ENCODE data around the gene ZSCAN30. TPM values are rescaled to one million over a fixed set of nuclear protein-coding genes. Genes with fewer than 3 reads are reported as not detected.

Gene ZSCAN30
- total RNA-seq, 4 donors from 2014 or later, result 33.7 to 49.6 (median 41.8) TPM

GRCh38 chr18:35296060-35296459, 6.0 kb upstream of the ZSCAN30 start:
- no peak for TF ChIP-seq POLR2A (IDR thresholded peaks at IDR 0.05)
- TF ChIP-seq CTCF (IDR thresholded peaks at IDR 0.05), result no peak
- H3K36me3 ChIP-seq, result peaks cover 0 to 3% of the 10 kb centered on the region in 2 donors
- no peak for DNase-seq

GRCh38 chr18:35291166-35291565, 1.1 kb upstream of the ZSCAN30 start:
- WGBS, 2 donors, result 81 to 89% methylated on average over 2 of the region's 2 CpGs
- no peak overlapping the region for H3K27ac ChIP-seq
- intact Hi-C loops (cut with DNase I), result loop anchor here (10.0 kb wide), 1 partner anchor 54 kb away; the partner anchor contains the start of gene ZNF24
- H3K4me1 ChIP-seq, result peaks cover 6 to 18% of the 10 kb centered on the region in 2 donors
- H3K36me3 ChIP-seq, result no peaks in the 10 kb centered on the region
- no peaks in the 10 kb centered on the region for H3K9me3 ChIP-seq
- no peak for DNase-seq
- no peaks in the 10 kb centered on the region for H3K27me3 ChIP-seq
- TF ChIP-seq CTCF (IDR thresholded peaks at IDR 0.05) (no peak), POLR2A (IDR thresholded peaks at IDR 0.05) (no peak)
- peak overlapping the region in 1 of 3 donors; percentile 68 for H3K4me3 ChIP-seq (replicated peaks in 1 of 3)

More at GRCh38 chr18:35296060-35296459, 6.0 kb upstream of the ZSCAN30 start:
- Histone ChIP-seq H3K27me3 (no peaks in the 10 kb centered on the region), H3K4me3 (replicated peaks in 1 of 3) (no peak overlapping the region), H3K9me3 (no peaks in the 10 kb centered on the region), H3K27ac (no peak overlapping the region), H3K4me1 (peaks cover 6 to 8% of the 10 kb centered on the region in 2 donors)
- WGBS, 2 donors, result 93 to 97% methylated on average over 2 of the region's 2 CpGs
- intact Hi-C loops (cut with DNase I), result loop anchor here (10.0 kb wide), 1 partner anchor 49 kb away; the partner anchor contains the start of gene ZNF24

- Histone ChIP-seq H3K27me3 (no peaks in the 10 kb centered on the region), H3K4me1 (peaks cover 6 to 18% of the 10 kb centered on the region in 2 donors), H3K36me3 (no peaks in the 10 kb centered on the region), H3K27ac (peak overlapping the region; percentile 34 to 87 (median 84)), H3K4me3 (replicated peaks in 1 of 3) (peak overlapping the region; percentile 47 to 95 (median 68)), H3K9me3 (no peaks in the 10 kb centered on the region)
- WGBS, 2 donors, result 1% methylated on average over 8 of the region's 8 CpGs
- peak; percentile 70 to 72 for DNase-seq
- TF ChIP-seq POLR2A (IDR thresholded peaks at IDR 0.05) (no peak), CTCF (IDR thresholded peaks at IDR 0.05) (no peak)
- intact Hi-C loops (cut with DNase I), result loop anchor here (10.0 kb wide), 1 partner anchor 55 kb away; the partner anchor contains the start of gene ZNF24
Observed at GRCh38 chr18:35289727-35290093, 319 bp downstream of the ZSCAN30 start.

GRCh38 chr18:35289293-35289692, 736 bp downstream of the ZSCAN30 start:
- H3K4me3 ChIP-seq (replicated peaks in 1 of 3), result peak overlapping the region; percentile 47 to 95 (median 68)
- peaks cover 6 to 18% of the 10 kb centered on the region in 2 donors for H3K4me1 ChIP-seq
- no peak for DNase-seq
- 12 to 22% methylated on average over 6 of the region's 6 CpGs for WGBS, 2 donors
- no peaks in the 10 kb centered on the region for H3K36me3 ChIP-seq
- no peaks in the 10 kb centered on the region for H3K27me3 ChIP-seq
- TF ChIP-seq CTCF (IDR thresholded peaks at IDR 0.05), result no peak
- no peak for TF ChIP-seq POLR2A (IDR thresholded peaks at IDR 0.05)
- peak overlapping the region in 2 of 3 donors; percentile 84 to 87 for H3K27ac ChIP-seq
- intact Hi-C loops (cut with DNase I), result no loop called here
- no peaks in the 10 kb centered on the region for H3K9me3 ChIP-seq

GRCh38 chr18:35284841-35285240, 5.2 kb downstream of the ZSCAN30 start:
- Histone ChIP-seq H3K4me3 (replicated peaks in 1 of 3) (no peak overlapping the region), H3K27ac (no peak overlapping the region), H3K27me3 (no peaks in the 10 kb centered on the region), H3K4me1 (peaks cover 0 to 6% of the 10 kb centered on the region in 2 donors), H3K9me3 (no peaks in the 10 kb centered on the region), H3K36me3 (no peaks in the 10 kb centered on the region)
- TF ChIP-seq POLR2A (IDR thresholded peaks at IDR 0.05) (no peak), CTCF (IDR thresholded peaks at IDR 0.05) (no peak)
- DNase-seq, result no peak
- intact Hi-C loops (cut with DNase I), result no loop called here
- WGBS, 2 donors, result 94 to 100% methylated on average over 2 of the region's 3 CpGs

All from thyroid gland (tissue), 4 donors.